HG03097 (cell line): ENCODE data around the gene TMEM185B.
"Not testable (repeated sequence)": the region's sequence is repeated elsewhere in the genome, so short reads cannot be mapped to it uniquely, and the experiment has no call there.

Experiments used
- ATAC-seq: cut with Tn5 transposase; IDR thresholded peaks from one replicate; pipeline ENCODE4 v1.9.1; 2021; ENCODE audit not compliant: unreplicated experiment, low FRiP score

The TMEM185B gene

DNA sequence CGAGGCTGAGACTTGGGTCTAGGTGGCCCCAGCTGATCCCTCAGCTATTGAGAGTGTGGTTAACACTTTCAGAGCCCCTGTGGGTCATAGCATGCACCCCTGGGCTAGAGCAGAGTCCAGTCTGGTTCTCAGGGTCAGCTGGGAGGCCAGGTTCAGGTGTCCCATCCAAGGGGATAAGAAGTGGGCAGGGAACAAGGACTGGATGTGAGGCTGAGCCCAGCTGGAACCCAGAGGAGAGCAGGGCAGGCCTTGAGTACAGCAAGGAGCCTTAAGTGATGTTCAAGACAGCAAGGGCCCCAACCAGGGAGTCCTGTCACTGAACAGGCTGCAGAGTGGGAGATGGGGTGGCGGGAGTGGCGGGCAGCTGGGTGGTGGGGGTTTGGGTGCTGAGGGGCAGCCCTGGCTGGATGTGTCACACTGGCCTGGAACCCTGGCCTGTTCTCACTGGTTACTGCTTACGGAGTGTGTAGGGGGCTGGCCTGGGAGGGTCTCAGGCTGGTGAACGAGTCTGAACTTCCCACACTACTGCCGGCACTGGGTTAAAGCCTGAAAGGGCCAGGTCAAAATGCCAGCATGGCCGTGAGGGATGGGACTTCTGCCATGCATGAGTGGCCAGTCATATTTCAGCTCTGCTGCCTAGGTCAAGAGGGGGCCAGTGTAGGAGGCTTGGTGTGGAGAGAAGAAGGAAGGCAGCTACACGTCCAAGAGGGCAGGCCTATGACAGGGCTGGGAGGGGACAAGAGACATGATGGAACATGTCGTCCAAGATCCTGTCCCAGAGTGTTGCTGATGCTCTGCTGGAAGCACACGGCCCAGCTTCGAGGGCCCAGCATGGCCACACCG is 13.6 kb downstream of the TMEM185B start:
- no peak for ATAC-seq

DNA sequence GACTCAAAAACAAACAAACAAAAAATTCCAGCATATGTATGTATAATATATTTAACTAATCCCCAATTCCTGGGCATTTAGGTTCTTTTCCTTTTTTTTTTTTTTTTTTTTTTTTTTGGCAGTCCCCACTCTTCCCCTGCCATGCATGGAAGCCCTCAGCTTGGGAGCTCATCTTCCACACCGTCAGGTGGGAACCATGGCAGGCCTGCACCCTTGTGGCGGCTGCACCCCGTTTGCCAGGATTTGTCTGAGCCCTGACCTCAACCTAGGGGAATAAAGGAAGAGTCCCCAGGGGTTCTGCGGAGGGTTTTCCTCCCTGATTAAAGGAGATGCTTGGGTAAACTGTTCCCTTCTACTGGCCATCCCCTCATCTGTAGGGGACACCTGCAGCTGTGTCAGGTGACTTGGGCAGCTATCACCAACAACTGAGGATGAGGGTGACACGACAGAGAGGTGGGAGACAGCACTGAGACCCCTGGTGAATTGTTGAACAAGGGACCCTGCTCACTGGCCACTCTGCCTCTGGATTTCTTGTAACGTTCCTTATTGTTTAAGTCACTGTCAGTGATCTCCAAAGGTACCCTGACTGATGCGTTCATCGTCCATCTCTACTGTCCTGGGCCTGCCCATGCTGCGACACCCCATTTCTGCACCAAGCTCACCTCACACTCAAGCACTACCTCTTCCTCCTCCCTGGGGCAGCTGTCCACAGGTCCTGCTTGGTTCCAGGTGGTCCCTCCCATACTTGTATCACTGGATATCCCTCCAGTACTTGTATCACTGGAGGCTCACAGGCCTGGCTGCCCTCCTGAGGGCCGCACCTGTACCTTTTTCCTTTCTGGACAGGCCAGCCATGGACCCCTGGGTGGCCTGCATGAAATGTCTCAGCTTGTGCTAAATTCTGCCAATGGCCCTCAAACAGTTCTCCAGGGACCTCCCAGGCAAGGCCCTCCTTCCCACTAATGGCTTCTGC is 14.5 kb downstream of the TMEM185B start:
- no peak for ATAC-seq

DNA sequence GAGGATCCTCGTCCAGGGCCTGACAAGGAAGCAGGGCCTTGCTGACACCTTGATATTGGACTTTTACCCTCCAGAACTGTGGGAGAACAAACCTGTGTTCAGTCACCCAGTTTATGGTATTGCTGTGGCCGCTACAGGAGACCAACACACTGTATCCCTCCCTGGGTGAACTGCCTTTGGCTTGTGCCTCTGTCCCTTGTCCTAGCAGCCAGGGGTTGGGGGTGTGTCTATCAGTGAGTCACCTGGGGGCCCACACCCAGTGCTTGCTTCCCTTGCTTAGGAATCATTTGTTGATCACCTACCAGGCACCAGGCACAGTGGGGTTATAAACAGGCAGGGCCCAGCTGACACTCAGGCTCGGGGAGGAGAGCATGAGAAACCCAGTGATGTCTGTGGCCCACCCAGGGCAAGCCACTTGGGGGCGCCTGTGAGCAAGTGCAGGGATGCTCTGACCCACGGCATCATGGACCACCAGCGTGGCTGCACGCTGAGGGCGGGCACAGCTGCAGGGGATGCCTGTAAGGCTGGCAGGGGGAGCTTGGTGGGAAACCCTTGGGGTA is 17.1 kb downstream of the TMEM185B start:
- no peak for ATAC-seq

DNA sequence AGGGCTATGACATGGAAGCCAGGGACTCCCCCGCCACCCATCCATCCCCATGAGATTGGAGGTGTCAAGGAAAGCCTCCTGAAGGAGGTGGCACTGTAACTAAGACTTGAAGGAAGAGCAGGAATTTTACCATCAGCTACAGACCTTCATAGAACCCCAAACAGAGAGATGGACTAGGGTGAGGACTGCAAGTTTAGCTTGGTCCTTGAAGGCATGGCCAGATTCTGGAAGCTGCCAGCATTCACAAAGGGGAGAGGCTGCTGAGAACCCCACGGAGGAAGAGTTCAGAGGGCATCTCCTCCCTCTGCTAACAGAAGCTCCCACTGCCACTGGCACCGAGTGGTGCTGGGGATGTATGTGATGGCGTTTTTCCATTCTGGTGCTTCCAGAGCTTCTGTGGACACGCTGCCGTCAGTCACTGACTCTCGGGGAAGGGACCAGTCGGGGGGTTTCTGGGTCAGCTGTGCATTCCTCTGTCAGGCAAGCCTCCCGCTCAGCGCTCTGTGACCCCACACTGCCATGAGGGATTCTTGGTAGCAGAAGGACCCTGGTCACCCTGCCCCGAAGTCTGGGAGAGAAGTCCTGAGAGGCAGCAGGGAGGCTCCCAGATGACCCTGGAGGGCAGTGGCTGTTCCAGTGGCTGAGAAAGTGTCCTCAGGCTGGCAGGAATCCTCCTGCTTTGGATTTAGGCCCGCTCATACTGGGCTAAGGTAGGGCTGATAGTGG is 18.1 kb downstream of the TMEM185B start:
- ATAC-seq = no peak

DNA sequence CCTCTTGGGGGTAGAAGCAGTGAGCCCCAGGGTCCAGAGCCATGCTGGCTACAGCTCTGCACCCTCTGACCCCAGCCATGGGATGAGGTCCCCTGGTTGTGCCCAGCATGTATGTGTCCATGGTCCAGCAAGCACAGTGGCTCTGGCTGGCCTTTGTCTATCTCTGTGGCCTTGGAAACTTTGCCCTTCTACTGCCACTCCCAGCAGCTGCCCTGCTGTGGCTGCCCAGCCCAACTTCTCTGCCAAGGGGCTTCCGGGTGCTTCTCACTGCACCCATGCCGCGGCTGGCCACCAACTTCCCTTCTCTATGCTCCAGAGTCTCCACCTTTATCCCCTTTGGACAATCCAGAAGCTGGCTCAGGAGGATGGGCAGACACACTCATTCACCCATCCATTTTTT is 18.8 kb downstream of the TMEM185B start:
- no peak for ATAC-seq

DNA sequence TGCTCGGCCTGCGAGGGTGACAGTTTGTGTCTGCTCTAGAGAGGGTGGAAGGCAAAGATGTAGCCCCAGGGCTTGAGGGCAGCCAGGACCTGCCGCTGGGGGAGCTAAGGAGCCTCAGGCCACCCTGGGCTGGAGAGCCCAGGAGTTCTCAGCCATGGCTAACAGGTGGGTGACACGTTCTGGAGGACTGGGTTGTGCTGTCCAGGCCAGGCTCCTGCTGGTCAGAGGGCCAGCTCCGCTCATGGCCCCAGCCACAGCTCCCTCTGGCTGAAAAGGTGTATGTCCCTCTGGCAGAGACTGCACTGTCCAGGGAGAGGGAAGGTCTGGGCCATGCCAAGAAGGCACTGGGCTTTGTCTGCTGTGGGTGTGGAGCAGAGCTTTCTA is 19.2 kb downstream of the TMEM185B start:
- ATAC-seq = no peak

DNA sequence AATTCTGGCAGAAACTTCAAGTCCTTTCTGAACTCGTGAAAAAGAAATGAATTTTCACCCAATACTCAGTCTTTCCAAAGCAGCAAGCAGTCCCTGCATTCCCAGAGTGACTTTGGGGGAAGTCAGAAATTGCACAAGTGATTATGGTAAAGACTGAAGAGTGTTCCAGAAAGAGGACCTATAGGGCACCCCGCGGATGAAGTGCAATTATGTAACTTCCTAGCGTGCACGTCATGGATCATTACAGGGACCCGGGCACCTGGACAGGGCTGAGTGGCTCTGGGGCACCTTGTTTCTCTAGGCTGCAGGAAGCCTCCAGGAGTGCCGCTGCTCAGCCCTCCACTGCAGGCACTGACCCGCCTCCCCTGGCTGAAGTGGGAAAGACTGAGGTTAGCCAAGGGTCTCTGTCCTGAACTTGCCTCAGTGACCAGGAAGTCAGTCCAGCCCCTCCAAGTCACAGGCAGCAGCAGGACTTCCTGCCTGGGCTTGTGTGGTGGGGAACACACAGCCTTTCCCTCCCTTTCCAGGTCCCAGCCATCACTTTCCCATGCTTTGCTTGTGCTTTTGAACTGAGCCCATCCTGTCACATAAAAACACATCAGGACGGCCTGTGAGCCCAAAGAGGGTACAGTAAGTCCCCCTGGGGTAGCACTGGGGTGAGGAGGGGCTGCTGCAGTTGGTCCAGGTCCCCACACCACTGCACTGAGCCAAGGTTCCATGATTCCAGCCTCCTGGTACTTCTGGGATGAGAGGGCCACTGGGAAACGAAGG is 19.8 kb downstream of the TMEM185B start:
- ATAC-seq = no peak

DNA sequence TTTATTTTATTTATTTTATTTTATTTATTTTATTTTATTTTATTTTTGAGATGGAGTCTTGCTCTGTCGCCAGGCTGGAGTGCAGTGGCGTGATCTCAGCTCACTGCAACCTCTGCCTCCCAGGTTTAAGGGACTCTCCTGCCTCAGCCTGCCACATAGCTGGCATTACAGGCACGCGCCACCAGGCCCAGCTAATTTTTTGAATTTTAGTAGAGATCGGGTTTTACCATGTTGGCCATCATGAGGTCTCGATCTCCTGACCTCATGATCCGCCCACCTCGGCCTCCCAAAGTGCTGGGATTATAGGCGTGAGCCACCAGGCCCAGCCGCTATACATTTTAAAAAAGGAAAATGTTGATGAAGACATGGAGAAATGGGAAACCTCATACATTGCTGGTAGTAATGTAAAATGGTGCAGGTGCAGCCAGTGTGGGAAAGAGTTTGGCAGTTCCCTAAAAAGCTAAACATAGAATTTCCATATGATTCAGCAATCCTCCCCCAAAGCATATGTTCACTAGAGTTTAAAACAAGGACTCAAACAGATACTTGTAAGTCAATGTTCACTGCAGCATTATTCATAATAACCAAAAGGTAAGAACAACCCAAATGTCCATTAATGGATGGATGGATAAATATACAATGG is 23.3 kb downstream of the TMEM185B start:
- not testable (repeated sequence) for ATAC-seq

DNA sequence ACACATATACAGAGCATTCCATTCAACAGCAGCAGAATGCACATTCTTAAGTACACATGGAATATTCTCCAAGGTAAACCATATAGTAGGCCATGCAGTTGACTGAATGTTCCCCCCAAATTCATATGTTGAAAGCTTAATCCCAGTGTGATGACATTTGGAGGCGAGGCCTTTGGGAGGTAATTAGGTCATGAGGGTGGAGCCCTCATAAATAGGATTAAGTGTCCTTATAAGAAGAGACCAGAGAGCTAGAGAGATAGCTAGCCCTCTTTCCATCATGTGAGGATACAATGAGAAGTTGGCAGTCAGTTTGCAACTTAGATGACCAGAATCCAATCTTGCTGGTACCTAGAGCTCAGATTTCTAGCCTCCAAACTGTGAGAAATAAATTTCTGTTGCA is 27.6 kb downstream of the TMEM185B start:
- no peak for ATAC-seq

DNA sequence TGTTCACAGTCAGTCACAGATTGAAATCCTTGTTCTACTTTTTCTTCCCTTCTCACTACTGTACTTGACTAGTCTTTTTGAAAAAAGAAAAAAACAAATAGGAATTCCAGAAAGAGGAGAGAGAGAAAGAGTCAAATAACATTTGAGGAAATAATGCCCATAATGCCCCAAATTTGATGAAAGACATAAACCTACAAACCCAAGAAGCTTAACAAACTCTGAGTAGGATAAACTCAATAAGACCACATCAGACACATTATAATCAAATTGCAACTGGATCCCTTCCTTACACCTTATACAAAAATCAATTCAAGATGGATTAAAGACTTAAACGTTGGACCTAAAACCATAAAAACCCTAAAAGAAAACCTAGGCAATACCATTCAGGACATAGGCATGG is 30.9 kb downstream of the TMEM185B start:
- no peak for ATAC-seq

DNA sequence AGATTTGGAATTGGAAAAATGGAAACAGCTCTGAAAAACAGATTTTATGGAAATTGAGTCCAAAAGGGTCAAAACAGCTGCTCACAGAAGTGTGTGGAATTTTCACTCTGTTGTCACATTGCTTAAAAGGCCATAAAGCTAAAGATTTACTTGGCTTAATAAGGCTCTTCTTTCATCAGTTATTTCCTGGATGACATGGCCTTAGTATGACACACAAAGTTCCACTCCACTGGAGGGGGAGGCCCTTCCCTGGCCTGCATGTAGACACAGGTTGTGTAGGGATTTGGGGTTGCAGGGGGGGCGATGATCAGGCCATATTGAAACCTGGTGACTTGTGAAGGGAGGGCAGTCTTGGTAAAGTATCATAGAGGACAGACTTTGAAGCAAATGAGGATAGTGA is 34.0 kb downstream of the TMEM185B start:
- ATAC-seq = no peak

DNA sequence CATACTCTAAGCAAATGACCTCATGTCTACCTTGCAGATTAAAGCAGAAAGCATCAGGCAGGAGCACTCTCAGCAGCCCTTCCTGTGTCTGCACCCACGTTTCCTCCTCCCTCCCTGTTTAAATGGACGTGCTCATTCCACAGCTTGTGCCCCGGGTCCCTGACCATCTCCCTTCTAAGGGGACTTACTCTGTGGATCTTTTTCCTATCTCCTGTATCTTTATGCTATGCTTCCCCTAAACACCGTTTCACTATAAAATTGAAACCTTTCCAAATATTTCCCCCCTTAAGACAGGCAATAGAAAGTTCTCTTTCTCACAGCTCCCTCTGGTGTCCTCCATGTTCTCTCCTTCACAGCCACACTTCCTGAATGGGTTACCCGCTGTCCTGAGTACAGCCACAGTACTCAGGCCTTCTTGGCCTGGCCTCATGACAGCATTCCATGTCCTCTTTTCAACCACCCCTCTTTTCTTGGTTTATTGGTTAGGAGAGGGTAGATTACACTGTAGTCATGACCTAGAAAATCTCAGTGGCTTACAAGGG is 41.1 kb downstream of the TMEM185B start:
- ATAC-seq = no peak

DNA sequence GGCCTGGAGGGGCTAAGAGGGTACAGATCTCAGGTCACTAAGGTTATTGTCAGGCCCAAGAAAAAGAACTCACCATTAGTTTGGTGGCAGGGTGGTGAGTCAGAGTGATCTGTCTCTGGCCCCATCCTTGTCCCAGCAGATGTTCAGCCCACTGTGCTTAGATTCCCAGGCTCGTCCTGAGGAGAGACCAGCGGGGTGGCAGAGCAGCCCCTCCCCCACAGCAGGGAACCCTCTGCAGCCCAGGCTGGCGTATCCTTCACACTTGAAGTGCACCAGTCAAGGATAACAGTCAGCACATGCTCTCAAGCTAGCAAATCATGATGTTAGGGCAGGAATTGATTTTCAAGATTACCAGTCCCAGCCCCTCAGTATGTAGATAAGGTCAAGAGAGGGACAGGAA is 43.1 kb downstream of the TMEM185B start:
- ATAC-seq = no peak

DNA sequence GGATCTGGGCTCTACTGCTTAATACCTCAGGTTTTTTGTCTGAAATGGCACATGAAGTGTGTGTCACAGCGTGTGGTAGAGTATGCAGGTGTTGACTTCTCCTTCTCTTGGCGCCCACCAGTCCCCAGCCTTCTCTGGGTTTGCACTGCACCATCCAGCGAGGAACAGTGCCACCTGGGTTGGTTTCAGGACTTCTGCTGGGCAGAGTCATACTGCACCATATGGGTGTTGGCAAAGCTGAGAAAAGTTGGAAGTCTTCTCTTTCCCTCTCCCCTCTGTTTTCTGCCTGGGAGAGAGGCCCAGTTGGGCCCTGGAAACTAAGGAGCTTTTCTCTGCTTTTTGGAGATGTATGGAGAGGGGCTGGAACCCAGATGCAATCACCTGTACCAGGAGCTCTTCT is 43.8 kb downstream of the TMEM185B start:
- ATAC-seq = no peak

DNA sequence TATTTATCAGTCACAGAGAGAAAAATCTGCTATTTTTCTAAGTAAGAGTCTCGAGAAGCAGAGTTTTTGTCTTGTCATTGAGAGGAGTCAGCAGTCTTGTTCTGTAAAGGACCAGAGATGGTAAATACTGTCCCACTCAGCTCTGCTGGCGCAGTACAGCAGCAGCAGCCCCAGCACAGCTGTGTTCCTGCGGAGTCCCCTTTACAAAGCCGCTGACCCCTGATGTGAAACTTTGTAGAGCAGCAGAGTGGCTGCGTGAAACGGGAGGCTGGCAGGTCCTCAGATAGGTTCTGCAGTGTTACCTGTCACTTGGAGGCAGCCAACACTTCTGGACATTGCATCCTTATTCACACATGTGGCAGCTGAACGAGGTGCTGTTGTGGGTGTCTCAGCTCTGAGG is 45.2 kb downstream of the TMEM185B start:
- ATAC-seq = no peak

DNA sequence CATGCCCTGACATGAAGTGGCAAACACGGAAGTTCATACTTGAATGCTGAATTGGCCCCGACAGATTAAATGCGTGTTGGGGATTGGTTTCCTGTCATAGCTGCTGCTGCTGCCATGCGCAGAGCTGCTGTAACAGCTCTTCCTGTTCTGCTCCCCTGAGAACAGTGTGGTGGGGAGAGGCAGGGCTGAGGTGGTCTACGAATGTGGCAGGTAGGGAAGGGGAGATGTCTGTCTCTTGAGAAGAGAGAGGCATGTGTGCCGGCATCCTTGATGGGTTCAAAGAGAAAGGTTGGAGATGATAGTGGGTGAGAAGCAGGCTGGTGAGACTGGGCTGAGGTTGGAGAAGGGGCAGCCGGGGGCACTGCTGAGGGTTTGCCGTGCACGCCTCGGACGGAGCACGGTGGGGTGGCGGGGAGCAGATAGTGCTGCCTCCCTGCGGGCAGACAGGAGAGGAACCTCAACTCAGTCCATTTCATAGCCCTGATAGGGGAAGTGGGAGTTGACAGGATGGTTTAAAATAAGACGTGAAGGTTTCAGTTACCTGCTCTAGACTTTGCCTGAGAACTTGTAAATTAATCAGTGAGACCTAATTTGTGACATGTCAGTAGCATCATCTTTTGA is 46.1 kb downstream of the TMEM185B start:
- peak; percentile 92 for ATAC-seq

DNA sequence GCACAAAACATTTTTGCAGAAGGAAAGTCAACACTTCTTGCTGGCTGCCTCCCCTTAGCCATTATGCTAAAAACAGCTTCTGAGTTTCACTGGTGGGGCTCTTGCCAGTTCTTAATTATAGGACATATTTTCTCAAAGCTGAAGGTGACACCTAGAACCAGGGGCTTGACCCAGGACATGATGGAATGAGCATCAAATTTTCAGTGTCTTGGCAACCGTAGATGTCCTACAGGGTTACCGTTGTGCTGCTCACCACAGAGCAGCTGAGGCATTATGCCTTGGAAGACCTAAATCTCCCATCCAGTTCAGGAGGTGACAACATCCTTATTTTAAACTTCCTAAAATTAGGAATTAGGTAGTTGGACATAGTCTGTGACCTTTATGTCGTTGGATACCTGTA is 46.7 kb downstream of the TMEM185B start:
- no peak for ATAC-seq

DNA sequence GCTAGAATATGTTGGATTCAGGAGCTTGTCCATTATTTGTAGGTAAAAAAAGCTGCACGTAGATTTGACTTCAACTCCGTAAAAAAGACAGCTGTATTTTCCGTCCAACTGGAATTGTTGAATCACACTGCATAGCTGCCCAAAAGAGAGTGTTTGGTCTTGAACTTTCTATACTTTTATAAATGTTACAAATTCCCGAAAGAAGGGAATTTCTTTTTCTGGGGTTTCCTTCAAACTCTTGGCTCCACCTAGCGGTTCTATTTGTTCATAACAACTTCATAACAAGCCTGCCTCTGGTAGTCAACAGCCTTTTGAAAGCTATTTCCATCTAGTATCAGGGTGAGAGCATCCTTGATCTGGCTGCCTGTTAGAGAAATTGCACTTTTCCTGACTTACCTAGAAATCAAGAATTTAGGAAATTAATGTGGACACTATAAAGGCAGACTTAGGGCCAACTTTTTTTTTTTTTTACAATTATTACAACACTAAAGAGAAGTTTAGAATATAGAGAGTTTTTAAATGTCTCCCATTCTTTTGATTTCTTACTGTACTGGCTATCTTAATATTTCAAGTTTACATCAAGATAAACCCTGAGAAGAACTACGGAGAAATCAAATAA is 48.1 kb downstream of the TMEM185B start:
- no peak for ATAC-seq
